Measurements from ENCODE around the gene EEFSEC.
A peak's percentile ranks its signal among the peaks of the same experiment; 100 is the strongest.

The EEFSEC gene

DNA sequence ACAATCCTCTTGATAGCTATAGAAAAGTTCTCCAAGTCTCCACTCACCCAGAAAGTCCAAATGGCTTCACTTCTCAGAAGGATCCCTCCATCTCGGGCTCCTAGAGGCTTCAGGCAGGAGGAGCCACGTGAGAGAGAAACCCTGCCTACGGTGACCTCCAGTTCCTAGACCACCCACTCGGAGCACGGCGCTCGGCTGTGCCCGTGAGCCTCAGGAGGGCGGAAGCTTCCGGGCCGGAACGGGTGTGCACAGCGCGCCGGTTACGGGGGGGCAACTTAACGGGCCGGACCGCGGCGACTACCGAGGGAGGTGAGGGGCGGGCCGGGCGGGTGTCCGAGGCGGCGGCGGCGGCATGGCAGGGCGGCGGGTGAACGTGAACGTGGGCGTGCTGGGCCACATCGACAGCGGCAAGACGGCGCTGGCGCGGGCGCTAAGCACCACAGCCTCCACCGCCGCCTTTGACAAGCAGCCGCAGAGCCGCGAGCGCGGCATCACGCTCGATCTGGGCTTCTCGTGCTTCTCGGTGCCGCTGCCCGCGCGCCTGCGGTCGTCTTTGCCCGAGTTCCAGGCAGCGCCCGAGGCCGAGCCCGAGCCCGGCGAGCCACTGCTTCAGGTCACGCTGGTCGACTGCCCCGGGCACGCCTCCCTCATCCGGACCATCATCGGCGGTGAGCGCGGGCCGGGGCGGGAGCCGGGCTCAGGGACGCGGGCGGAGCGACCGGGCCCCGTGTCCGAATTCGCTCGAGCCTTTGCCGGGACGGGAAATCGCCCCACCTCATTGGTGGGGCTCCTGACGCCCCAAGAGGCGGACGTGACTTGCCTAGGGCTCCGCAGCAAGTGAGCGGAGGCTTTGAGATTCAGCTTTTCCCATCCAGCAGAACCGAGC is at the start of gene EEFSEC:
TSS of gene EEFSEC (plus strand) at position 326 of the 886 bp plus-strand sequence. CDS start at position 353, 27 bp downstream.
- Mint-ChIP-seq H3K4me1 (peaks cover 5% of the 10 kb centered on the region), H3K4me3 (peak within 1 kb of the TSS; percentile 91 to 94 (median 92)), H3K9me3 (peaks cover 15% of the 10 kb centered on the region), H3K27me3 (ENCODE audit: low read depth) (no peaks in the 10 kb centered on the region), H3K27ac (peak within 1 kb of the TSS; percentile 63 to 94 (median 88)), H3K36me3 (ENCODE audit: low read depth) (peaks cover 30% of the 10 kb centered on the region)
- TF ChIP-seq, protein P1, sequence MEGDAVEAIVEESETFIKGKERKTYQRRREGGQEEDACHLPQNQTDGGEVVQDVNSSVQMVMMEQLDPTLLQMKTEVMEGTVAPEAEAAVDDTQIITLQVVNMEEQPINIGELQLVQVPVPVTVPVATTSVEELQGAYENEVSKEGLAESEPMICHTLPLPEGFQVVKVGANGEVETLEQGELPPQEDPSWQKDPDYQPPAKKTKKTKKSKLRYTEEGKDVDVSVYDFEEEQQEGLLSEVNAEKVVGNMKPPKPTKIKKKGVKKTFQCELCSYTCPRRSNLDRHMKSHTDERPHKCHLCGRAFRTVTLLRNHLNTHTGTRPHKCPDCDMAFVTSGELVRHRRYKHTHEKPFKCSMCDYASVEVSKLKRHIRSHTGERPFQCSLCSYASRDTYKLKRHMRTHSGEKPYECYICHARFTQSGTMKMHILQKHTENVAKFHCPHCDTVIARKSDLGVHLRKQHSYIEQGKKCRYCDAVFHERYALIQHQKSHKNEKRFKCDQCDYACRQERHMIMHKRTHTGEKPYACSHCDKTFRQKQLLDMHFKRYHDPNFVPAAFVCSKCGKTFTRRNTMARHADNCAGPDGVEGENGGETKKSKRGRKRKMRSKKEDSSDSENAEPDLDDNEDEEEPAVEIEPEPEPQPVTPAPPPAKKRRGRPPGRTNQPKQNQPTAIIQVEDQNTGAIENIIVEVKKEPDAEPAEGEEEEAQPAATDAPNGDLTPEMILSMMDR (IDR thresholded peaks at IDR 0.05; ENCODE audit: unreplicated experiment in 3 of 3), result no peak

- Mint-ChIP-seq H3K36me3 (ENCODE audit: low read depth) (peaks cover 52% of the 10 kb centered on the region), H3K9me3 (no peaks in the 10 kb centered on the region), H3K27ac (no peak overlapping the region), H3K4me1 (no peaks in the 10 kb centered on the region), H3K4me3 (no peak overlapping the region), H3K27me3 (ENCODE audit: low read depth) (no peaks in the 10 kb centered on the region)
- TF ChIP-seq, protein P1 (IDR thresholded peaks at IDR 0.05; ENCODE audit: unreplicated experiment in 3 of 3), result no peak
Measured at GRCh38 chr3:128107834-128108233, 45.4 kb upstream of the EEFSEC start.

- Mint-ChIP-seq H3K9me3 (no peaks in the 10 kb centered on the region), H3K27me3 (ENCODE audit: low read depth) (no peaks in the 10 kb centered on the region), H3K36me3 (ENCODE audit: low read depth) (peaks cover 42% of the 10 kb centered on the region), H3K4me1 (no peaks in the 10 kb centered on the region), H3K27ac (no peak overlapping the region), H3K4me3 (no peak overlapping the region)
- TF ChIP-seq, protein P1 (IDR thresholded peaks at IDR 0.05; ENCODE audit: unreplicated experiment in 3 of 3), result no peak
Measured at GRCh38 chr3:128111147-128111546, 42.1 kb upstream of the EEFSEC start.

GRCh38 chr3:128112357-128112968 is 40.8 kb upstream of the EEFSEC start:
- Mint-ChIP-seq H3K36me3 (ENCODE audit: low read depth) (peaks cover 43% of the 10 kb centered on the region), H3K9me3 (no peaks in the 10 kb centered on the region), H3K4me3 (no peak overlapping the region), H3K4me1 (no peaks in the 10 kb centered on the region), H3K27me3 (ENCODE audit: low read depth) (no peaks in the 10 kb centered on the region), H3K27ac (no peak overlapping the region)
- TF ChIP-seq, protein P1 (IDR thresholded peaks at IDR 0.05; ENCODE audit: unreplicated experiment in 3 of 3), result no peak

GRCh38 chr3:128113817-128114794 is 39.2 kb upstream of the EEFSEC start:
- Mint-ChIP-seq H3K4me1 (no peaks in the 10 kb centered on the region), H3K36me3 (ENCODE audit: low read depth) (peaks cover 41% of the 10 kb centered on the region), H3K9me3 (no peaks in the 10 kb centered on the region), H3K27ac (peak overlapping the region in 1 of 3 experiments; percentile 9), H3K27me3 (ENCODE audit: low read depth) (no peaks in the 10 kb centered on the region), H3K4me3 (no peak overlapping the region)
- TF ChIP-seq, protein P1 (IDR thresholded peaks at IDR 0.05; ENCODE audit: unreplicated experiment in 3 of 3), result no peak

All from nephron (organoid).